Duodenal mucosa (tissue), 2 donors: ENCODE measurements around the gene MEIS2.

ENCODE experiments used
- H3K27ac ChIP-seq: one replicate; pipeline ENCODE4 v1.7.0; 2013; ENCODE audit warnings: low read depth, low read length
- H3K27me3 ChIP-seq, 2 donors: one replicate each; pipeline ENCODE4 v1.7.0; 2013; ENCODE audit warnings: low read length in 2 of 2, control low read depth in 1 of 2; ENCODE audit not compliant: insufficient read depth in 2 of 2, control insufficient read depth in 1 of 2
- H3K36me3 ChIP-seq, 2 donors: one replicate each; pipeline ENCODE4 v1.7.0; 2013; ENCODE audit warnings: low read length in 2 of 2, control low read depth in 1 of 2; ENCODE audit not compliant: insufficient read depth in 2 of 2, control insufficient read depth in 1 of 2
- H3K4me1 ChIP-seq, 2 donors: one replicate each; pipeline ENCODE4 v1.7.0; 2013; ENCODE audit warnings: low read length in 2 of 2, control low read depth in 1 of 2; ENCODE audit not compliant: insufficient read depth in 2 of 2, control insufficient read depth in 1 of 2
- H3K4me3 ChIP-seq, 2 donors: one replicate each; pipeline ENCODE4 v1.7.0; 2013; ENCODE audit warnings: low read length in 2 of 2, low read depth in 1 of 2
- H3K9ac ChIP-seq, 2 donors: one replicate each; pipeline ENCODE4 v1.7.0; 2013; ENCODE audit warnings: low read length in 2 of 2, low read depth in 1 of 2
- H3K9me3 ChIP-seq, 2 donors: one replicate each; pipeline ENCODE4 v1.7.0; 2013; ENCODE audit warnings: low read length in 2 of 2, control low read depth in 1 of 2; ENCODE audit not compliant: control insufficient read depth in 1 of 2

The MEIS2 gene

DNA sequence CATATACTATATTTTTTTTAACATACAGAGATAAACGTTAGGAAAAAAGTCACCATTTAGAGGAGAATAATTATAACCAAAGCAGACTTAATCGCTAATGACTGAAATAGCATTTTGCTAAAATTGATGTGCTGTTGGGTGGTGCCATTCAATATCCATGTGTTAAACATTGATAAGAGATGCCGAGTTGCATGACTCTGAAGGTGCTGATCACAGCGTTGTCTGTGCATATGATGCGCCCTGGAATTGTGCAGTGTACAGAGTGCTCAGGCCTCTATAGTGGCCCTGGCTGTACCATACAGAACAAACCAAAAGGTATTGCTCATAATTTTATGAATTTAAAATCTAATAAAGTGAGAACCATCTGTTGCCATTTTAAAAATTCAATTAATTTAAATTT, 168.3 kb downstream of the MEIS2 start:
- Histone ChIP-seq H3K27ac (no peak overlapping the region), H3K9ac (no peak overlapping the region), H3K9me3 (no peaks in the 10 kb centered on the region), H3K27me3 (no peaks in the 10 kb centered on the region), H3K4me1 (no peaks in the 10 kb centered on the region), H3K36me3 (no peaks in the 10 kb centered on the region), H3K4me3 (no peak overlapping the region)

DNA sequence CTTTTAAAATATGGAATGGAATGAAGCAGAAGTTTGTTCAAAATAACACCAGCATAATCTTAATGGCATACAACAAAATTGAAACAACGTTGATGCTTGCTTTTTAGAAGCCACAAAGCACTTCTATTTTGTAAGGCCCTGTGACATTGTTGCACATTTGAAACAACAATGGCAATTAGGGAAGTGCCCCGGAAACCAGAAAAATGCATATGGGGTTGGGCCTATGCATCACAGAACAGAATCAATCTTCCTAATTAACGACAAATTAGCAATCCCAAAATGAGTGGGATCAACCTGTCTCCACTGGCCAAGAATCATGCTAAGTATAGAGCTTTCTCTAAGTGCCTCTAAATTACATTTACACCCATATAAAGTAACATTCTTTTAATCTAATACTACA, 168.9 kb downstream of the MEIS2 start:
- no peaks in the 10 kb centered on the region for H3K27me3 ChIP-seq

DNA sequence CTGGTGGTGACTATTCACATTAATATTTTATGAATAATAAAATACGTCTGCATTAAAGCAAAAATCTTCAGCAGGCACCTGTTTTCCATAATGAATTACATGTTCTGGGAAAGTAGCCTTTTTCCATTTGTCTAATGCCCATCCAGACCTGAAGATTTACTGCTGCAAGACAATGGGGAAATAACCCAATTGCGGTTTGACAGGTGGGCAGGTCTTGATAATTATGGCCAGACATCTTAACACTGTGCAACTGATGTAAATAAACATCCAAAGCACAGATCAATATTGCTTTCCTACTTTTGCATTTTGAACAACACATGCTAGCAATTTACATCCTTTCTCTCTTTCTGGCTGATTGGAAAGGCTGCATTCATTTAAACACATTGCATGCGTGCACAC, 173.9 kb downstream of the MEIS2 start:
- H3K27ac ChIP-seq, result no peak overlapping the region
- no peak overlapping the region for H3K9ac ChIP-seq
- H3K36me3 ChIP-seq, result no peaks in the 10 kb centered on the region
- H3K27me3 ChIP-seq, result no peaks in the 10 kb centered on the region
- H3K4me1 ChIP-seq, result peaks cover 9 to 11% of the 10 kb centered on the region in 2 donors
- H3K4me3 ChIP-seq, result no peak overlapping the region
- no peaks in the 10 kb centered on the region for H3K9me3 ChIP-seq

More for the DNA sequence above, 168.9 kb downstream of the MEIS2 start:
- H3K36me3 ChIP-seq, result no peaks in the 10 kb centered on the region
- no peak overlapping the region for H3K9ac ChIP-seq
- no peaks in the 10 kb centered on the region for H3K9me3 ChIP-seq
- no peaks in the 10 kb centered on the region for H3K4me1 ChIP-seq
- H3K27ac ChIP-seq, result no peak overlapping the region
- H3K4me3 ChIP-seq, result no peak overlapping the region

DNA sequence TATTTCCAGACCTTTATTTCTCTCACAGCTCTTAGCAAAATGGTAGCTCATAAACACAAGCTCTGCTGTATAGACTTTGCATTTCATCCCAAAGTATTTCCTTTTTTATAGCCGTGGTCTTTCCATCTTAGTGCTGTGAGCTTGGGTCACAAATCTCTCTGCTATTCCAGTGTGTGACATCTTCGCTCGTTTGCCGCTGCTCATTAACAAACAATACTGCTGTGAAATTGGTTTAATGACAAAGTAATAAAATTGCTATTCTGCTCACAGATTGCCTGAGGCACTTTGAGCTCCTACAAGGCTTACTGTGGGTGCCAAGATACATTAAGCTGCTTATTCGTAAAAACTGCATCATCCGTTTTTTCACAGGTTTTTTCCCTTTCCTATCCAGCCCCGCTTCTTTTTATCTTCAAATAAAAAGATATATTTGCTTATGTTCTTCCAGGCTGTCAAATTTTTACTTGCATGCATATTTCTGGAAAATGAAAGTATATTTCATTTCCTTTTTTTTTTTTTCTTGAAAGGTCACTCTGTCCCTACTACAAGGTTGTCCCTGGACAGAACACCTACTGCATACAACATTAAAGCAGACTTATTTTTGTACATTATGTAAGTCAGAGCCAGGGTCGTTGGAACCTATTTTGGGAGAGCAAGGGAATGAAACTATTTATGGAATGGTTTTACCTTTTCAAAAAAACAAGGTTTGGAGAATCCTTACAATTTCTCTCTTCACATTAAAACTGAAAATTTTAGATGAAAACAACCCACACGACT, 174.5 kb downstream of the MEIS2 start:
- Histone ChIP-seq H3K4me3 (no peak overlapping the region), H3K27ac (no peak overlapping the region), H3K4me1 (peaks cover 9 to 11% of the 10 kb centered on the region in 2 donors), H3K9ac (no peak overlapping the region), H3K36me3 (no peaks in the 10 kb centered on the region), H3K9me3 (no peaks in the 10 kb centered on the region), H3K27me3 (no peaks in the 10 kb centered on the region)

DNA sequence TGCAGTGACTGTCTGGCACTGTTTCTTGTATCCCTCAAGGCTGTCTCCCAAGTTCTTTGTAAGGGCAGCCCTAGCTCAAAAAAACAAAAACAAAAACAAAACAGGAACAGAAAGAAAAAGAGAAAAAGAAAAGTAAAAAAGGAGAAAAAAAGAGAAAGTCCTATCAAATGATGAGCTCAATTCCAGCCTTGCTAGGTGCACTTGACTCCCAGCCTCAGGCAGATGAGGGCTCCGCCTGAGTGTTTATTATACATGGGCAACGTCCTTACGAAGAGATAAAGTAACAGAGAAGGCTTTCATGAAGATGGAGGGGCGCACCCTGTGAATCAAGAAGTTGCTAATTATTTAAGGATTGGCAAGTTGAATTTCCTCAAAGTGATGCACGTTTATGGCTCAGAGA, 175.3 kb downstream of the MEIS2 start:
- Histone ChIP-seq H3K9ac (no peak overlapping the region), H3K4me1 (peaks cover 9 to 11% of the 10 kb centered on the region in 2 donors), H3K27ac (no peak overlapping the region), H3K36me3 (no peaks in the 10 kb centered on the region), H3K4me3 (no peak overlapping the region), H3K9me3 (no peaks in the 10 kb centered on the region), H3K27me3 (no peaks in the 10 kb centered on the region)

DNA sequence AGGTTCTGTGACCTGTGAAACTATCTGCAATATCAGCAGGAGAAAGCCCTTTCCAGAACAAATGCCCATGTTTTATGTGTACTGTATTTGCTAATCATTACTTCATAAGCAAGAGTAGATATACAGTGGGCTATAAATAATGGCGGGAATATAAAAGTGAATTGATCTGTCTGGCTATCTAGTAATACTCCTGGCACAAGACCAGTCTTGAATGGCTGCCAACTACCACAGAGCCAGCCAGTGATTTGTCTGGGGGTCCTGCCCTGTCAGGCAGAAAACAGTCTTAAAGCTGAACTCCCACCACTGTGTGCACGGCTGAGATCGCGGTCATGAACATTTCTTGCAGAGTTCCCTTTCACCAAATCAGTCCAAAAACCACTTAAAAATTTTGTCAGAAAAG, 176.3 kb downstream of the MEIS2 start:
- Histone ChIP-seq H3K4me1 (peaks cover 9 to 11% of the 10 kb centered on the region in 2 donors), H3K9ac (no peak overlapping the region), H3K27me3 (no peaks in the 10 kb centered on the region), H3K27ac (no peak overlapping the region), H3K9me3 (no peaks in the 10 kb centered on the region), H3K4me3 (no peak overlapping the region), H3K36me3 (no peaks in the 10 kb centered on the region)

DNA sequence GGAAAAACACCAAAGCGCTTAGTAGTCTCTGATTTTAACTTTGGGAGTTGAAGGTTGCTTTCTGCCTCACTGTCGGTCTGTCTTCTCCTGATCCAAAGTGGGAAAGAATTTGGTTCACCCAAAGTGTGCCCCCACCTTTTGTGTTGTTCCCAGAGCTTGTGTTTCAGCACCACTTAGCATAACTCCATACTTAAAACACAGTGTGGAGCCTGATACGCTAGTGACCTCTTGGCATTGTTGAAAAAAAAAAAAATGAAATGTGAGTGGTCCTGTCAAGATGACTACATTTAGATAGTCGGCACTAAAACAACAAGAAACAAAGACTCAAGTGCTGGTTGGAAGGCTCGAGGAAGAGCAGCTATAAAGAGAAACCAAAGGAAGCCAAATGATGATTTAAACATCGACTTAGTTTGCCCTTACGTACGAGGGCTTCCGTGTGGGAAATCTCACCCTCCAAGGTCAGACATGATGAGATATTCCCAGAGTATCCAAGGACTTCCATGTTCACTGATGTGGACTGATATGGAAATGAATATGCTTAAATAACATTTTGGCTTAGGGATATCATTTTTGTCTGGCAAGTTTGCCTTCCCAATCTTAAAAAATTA, 178.8 kb downstream of the MEIS2 start:
- Histone ChIP-seq H3K9ac (no peak overlapping the region), H3K27me3 (no peaks in the 10 kb centered on the region), H3K4me1 (peaks cover 9 to 11% of the 10 kb centered on the region in 2 donors), H3K4me3 (no peak overlapping the region), H3K9me3 (no peaks in the 10 kb centered on the region), H3K36me3 (peaks cover 0 to 3% of the 10 kb centered on the region in 2 donors), H3K27ac (no peak overlapping the region)

DNA sequence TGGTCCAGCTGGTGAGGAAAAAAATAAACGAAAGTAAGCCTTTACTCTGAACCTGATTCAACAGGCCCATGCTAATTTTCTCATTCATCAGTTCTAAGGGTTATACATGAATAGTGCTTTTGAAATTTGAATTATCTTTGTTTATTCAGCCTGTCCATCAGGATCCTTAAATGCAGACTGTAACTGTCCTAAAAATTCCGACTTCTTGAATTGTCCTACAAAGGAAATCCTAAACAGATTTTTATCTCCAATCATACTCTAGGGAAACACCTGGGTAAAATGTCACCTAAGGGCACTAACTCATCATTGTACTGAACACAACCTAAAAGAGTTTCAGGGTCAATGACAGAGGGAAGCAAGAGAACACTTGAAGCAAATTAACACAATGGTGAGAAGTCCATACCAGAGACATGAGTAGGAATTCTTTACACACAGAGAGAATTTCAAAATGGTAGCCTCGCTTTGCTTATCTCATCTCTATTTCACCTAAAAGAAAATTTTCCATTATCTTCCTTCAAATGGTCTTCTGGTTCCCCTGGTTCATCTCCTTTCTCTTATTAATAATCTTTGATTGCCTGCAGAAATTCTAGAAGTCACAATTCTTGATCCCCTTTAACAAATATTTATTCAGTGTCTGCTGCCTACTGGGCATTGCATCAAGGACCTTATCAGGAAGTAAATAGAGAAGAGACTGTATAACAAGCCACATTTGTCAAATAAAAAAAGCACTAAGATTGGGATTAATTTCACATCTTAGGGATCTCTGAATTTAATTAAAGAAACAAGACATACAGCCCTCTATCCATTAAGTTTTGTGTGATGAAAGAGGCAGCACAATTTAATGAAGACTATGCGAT, 182.7 kb downstream of the MEIS2 start:
- Histone ChIP-seq H3K27me3 (no peaks in the 10 kb centered on the region), H3K9me3 (no peaks in the 10 kb centered on the region), H3K27ac (no peak overlapping the region), H3K4me1 (peaks cover 12 to 24% of the 10 kb centered on the region in 2 donors), H3K9ac (no peak overlapping the region), H3K36me3 (peaks cover 0 to 3% of the 10 kb centered on the region in 2 donors), H3K4me3 (no peak overlapping the region)

DNA sequence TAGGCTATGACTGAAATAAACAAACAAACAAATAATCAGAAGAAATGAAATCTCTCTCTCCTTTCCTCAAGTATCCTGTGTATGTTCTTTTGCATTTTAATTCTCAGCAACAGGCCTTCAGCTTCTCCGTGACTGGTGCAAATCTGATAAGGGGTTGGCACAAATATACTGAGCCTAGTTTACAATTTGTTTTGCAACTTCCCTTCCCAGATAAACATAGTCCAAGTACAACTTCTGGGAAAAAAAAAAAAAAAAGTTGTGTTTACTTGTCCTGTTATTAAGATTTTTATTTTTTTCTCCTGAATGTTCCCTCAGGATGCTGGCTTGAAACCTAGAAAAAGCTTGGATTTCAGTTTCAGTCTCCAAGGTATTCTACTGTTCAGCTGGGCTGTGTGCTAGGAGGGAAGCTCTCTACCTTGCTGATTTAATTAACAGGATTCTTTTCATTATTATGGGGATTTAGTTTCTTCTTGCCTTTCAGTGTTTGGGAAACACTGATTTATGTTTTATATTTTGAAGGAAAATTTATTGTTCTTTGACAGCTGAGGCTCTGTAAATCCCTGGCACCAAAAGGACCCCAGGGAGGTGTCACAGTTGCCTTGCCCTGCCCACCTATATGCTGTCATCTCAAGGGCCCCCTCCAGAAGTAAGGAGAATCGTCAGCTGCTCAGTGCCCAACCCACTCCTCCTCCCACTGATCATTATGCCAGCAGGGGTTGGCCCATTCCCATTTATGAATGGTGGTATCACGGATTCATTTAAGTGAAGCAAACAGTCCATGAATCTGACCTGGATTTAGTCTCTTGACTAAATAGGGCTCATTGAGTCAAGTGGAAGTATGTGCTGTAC, 185.2 kb downstream of the MEIS2 start:
- H3K27me3 ChIP-seq, result no peaks in the 10 kb centered on the region
- no peak overlapping the region for H3K9ac ChIP-seq
- H3K4me3 ChIP-seq, result no peak overlapping the region
- H3K36me3 ChIP-seq, result peaks cover 0 to 3% of the 10 kb centered on the region in 2 donors
- H3K9me3 ChIP-seq, result no peaks in the 10 kb centered on the region
- peaks cover 23 to 38% of the 10 kb centered on the region in 2 donors for H3K4me1 ChIP-seq
- H3K27ac ChIP-seq, result no peak overlapping the region
